Liver (tissue), 3 donors: Measurements from ENCODE around the gene ABHD10.

Experiments used
- FOXA1 ChIP-seq: IDR thresholded peaks from 2 replicates; pipeline ENCODE4 v1.6.1; 2016; ENCODE audit warnings: antibody characterized with exemption
- GABPA ChIP-seq, 2 donors: IDR thresholded peaks in 1 of 2; conservative IDR thresholded peaks in 1 of 2; 2 replicates each; pipeline ENCODE4 v1.6.1; 2016; ENCODE audit warnings: antibody characterized with exemption in 2 of 2, mild to moderate bottlenecking in 1 of 2, moderate library complexity in 1 of 2
- RXRA ChIP-seq, 2 donors: IDR thresholded peaks; 2 replicates each; pipeline ENCODE4 v1.6.1; 2017 to 2018; ENCODE audit warnings: antibody characterized with exemption in 2 of 2, mild to moderate bottlenecking in 1 of 2
- SP1 ChIP-seq: IDR thresholded peaks from 2 replicates; pipeline ENCODE4 v1.6.1; 2018; ENCODE audit warnings: antibody characterized with exemption, mild to moderate bottlenecking
- YY1 ChIP-seq: IDR thresholded peaks from 2 replicates; pipeline ENCODE4 v1.6.1; 2016; ENCODE audit warnings: antibody characterized with exemption, mild to moderate bottlenecking
- TF ChIP-seq, protein P1 (sequence below): fragments of 150-350 bp; IDR thresholded peaks from 2 replicates; pipeline ENCODE4 v1.5.1; 2017; ENCODE audit warnings: improper control_type of control experiment, low read depth, low read length; ENCODE audit not compliant: missing input control
- TF ChIP-seq, protein P2 (sequence below): IDR thresholded peaks from 2 replicates; pipeline ENCODE4 v1.6.1; 2016; ENCODE audit warnings: antibody characterized with exemption
- donor health status: healthy.
- donor health status: healthy.

DNA sequence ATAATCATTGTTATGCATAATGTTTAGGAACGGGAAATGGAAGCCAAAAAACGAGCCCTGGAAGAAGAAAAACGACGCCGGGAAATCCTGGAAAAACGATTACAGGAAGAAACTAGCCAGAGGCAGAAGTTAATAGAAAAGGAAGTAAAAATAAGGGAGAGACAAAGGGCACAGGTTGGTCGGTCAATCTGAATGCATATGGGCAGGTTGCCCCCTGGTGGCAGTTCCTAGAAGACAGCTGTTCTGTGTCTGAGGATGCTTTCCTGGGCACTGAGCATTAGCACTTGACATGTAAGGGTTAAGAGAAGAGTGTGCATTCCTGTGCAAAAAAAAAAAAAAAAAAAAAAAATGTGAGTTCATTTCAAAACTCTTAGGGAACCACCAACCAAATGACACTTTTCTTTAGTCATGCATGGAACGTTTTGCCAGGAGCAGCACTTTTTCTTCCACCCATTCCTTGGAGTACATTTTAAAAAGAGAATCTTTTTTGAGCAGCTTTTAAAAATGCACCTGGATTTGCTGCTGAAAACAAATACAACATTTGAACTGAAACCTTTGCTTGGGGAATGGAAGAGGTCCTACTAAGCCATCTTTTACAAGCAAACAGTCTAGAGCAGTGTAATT is 11.1 kb upstream of the ABHD10 start:
- TF ChIP-seq GABPA (IDR thresholded peaks at IDR 0.05 in 1 of 2, conservative IDR thresholded peaks at IDR 0.05 in 1 of 2), result no peak
- no peak for TF ChIP-seq FOXA1
- TF ChIP-seq YY1, result no peak
- TF ChIP-seq, protein P1, sequence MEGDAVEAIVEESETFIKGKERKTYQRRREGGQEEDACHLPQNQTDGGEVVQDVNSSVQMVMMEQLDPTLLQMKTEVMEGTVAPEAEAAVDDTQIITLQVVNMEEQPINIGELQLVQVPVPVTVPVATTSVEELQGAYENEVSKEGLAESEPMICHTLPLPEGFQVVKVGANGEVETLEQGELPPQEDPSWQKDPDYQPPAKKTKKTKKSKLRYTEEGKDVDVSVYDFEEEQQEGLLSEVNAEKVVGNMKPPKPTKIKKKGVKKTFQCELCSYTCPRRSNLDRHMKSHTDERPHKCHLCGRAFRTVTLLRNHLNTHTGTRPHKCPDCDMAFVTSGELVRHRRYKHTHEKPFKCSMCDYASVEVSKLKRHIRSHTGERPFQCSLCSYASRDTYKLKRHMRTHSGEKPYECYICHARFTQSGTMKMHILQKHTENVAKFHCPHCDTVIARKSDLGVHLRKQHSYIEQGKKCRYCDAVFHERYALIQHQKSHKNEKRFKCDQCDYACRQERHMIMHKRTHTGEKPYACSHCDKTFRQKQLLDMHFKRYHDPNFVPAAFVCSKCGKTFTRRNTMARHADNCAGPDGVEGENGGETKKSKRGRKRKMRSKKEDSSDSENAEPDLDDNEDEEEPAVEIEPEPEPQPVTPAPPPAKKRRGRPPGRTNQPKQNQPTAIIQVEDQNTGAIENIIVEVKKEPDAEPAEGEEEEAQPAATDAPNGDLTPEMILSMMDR, result peak; percentile 87
- TF ChIP-seq SP1, result no peak
- TF ChIP-seq RXRA (IDR thresholded peaks at IDR 0.05), result peak in 1 of 2 donors; percentile 38
- TF ChIP-seq, protein P2, sequence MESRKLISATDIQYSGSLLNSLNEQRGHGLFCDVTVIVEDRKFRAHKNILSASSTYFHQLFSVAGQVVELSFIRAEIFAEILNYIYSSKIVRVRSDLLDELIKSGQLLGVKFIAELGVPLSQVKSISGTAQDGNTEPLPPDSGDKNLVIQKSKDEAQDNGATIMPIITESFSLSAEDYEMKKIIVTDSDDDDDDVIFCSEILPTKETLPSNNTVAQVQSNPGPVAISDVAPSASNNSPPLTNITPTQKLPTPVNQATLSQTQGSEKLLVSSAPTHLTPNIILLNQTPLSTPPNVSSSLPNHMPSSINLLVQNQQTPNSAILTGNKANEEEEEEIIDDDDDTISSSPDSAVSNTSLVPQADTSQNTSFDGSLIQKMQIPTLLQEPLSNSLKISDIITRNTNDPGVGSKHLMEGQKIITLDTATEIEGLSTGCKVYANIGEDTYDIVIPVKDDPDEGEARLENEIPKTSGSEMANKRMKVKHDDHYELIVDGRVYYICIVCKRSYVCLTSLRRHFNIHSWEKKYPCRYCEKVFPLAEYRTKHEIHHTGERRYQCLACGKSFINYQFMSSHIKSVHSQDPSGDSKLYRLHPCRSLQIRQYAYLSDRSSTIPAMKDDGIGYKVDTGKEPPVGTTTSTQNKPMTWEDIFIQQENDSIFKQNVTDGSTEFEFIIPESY, result no peak
